ENCODE data around the gene CEMIP. TPM values are rescaled to one million over a fixed set of nuclear protein-coding genes. Genes with fewer than 3 reads are reported as not detected.

The CEMIP gene
- total and polyA plus RNA-seq, 2 of the 13 experiments (the other 11 are each of a cell fraction or from before 2014, with no cell fraction given) = 4.3 to 28.5 TPM

DNA sequence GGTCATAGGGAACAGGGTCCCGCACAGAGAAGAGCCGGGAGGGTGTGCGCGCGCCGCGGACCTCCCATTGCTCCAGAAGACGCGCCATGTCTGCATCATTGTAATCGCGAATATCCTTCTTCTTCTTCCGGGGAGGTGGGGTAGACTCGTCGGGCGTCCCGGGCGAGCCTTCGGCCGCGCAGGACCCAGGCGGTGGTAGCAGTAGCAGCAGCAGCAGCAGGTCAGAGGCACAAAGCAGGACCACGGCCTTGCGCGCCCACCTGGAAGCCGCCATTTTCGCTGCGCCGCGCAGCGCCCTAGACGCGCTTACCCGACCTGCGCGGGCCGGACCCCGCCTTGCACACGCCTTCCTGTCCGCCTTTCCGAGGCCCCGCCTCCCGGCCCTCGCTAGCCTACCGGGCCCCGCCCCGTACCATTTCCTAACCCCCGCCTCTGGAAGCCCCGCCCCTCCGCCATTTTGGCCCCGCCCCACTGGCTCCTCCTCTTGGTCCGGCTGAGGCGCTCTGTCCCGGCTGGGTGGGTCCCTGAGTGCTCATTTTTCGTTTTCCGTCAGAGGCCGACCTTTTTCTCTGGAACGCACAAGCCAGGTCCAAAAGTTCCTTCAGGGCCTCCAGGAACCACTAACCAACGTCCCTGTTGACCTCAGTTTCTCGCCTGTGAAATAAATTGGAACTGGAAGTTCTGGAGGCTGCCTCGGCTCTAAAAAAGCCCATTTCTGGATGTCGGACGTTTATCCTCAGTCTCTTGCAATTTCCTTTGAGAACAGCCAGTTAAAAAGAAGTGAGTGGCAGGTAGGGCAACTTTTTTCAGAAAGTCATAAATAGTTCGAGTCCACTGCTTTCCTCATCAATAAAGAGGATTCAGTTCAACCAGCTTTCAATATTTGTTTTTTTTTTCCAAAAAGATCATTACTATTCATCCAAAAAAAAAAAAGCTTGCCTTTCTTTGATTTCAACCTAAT lies 210.6 kb downstream of the CEMIP start, which contains the start of gene MESD (continued):
- no peak for TF ChIP-seq ZNF362 (CRISPR knock-in tag; IDR thresholded peaks at IDR 0.05; ENCODE audit: borderline replicate concordance)
- TF ChIP-seq ZMYM3 (CRISPR knock-in tag; IDR thresholded peaks at IDR 0.05) = no peak
- TF ChIP-seq, protein P1, sequence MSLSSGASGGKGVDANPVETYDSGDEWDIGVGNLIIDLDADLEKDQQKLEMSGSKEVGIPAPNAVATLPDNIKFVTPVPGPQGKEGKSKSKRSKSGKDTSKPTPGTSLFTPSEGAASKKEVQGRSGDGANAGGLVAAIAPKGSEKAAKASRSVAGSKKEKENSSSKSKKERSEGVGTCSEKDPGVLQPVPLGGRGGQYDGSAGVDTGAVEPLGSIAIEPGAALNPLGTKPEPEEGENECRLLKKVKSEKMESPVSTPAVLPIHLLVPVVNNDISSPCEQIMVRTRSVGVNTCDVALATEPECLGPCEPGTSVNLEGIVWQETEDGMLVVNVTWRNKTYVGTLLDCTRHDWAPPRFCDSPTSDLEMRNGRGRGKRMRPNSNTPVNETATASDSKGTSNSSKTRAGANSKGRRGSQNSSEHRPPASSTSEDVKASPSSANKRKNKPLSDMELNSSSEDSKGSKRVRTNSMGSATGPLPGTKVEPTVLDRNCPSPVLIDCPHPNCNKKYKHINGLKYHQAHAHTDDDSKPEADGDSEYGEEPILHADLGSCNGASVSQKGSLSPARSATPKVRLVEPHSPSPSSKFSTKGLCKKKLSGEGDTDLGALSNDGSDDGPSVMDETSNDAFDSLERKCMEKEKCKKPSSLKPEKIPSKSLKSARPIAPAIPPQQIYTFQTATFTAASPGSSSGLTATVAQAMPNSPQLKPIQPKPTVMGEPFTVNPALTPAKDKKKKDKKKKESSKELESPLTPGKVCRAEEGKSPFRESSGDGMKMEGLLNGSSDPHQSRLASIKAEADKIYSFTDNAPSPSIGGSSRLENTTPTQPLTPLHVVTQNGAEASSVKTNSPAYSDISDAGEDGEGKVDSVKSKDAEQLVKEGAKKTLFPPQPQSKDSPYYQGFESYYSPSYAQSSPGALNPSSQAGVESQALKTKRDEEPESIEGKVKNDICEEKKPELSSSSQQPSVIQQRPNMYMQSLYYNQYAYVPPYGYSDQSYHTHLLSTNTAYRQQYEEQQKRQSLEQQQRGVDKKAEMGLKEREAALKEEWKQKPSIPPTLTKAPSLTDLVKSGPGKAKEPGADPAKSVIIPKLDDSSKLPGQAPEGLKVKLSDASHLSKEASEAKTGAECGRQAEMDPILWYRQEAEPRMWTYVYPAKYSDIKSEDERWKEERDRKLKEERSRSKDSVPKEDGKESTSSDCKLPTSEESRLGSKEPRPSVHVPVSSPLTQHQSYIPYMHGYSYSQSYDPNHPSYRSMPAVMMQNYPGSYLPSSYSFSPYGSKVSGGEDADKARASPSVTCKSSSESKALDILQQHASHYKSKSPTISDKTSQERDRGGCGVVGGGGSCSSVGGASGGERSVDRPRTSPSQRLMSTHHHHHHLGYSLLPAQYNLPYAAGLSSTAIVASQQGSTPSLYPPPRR (CRISPR knock-in tag; IDR thresholded peaks at IDR 0.05; ENCODE audit: borderline replicate concordance) = peak; percentile 44; the same call in 1 of the 2 replicates
- TF ChIP-seq SP140L (CRISPR knock-in tag; IDR thresholded peaks at IDR 0.05; ENCODE audit: borderline replicate concordance) = no peak
- TF ChIP-seq SMAD9 (CRISPR knock-in tag; IDR thresholded peaks at IDR 0.05) = no peak
- peak; percentile 67 for TF ChIP-seq GMEB1 (CRISPR knock-in tag; IDR thresholded peaks at IDR 0.05; ENCODE audit: borderline replicate concordance)
- no peak for TF ChIP-seq HCFC1 (IDR thresholded peaks at IDR 0.05; ENCODE audit: low read depth, low read length)
- TF ChIP-seq ISL2 (CRISPR knock-in tag; IDR thresholded peaks at IDR 0.05) = peak; percentile 54
- no peak for TF ChIP-seq ARNT (IDR thresholded peaks at IDR 0.05)
- TF ChIP-seq LRRFIP1 (CRISPR knock-in tag; conservative IDR thresholded peaks at IDR 0.05) = no peak
- no peak for TF ChIP-seq ZNF160 (CRISPR knock-in tag; IDR thresholded peaks at IDR 0.05)
- no peak for TF ChIP-seq CTCF (CRISPR knock-in tag; IDR thresholded peaks at IDR 0.05)
- TF ChIP-seq ZNF558 (CRISPR knock-in tag; IDR thresholded peaks at IDR 0.05; ENCODE audit: borderline replicate concordance) = no peak
- no peak for TF ChIP-seq TRIM24 (CRISPR knock-in tag; IDR thresholded peaks at IDR 0.05)
- no peak for TF ChIP-seq ZNF20 (CRISPR knock-in tag; IDR thresholded peaks at IDR 0.05)
- TF ChIP-seq ZNF788 (CRISPR knock-in tag; IDR thresholded peaks at IDR 0.05; ENCODE audit: borderline replicate concordance) = no peak; the same call in 1 of the 2 replicates
